ENCODE measurements around the gene CDX2.

The CDX2 gene

GRCh38 chr13:27928353-27928804 lies 40.7 kb downstream of the CDX2 start:
- DNase-seq: no peak

- peak in 1 of 3 donors; percentile 6 for DNase-seq
Measured at GRCh38 chr13:27927444-27928352, 41.4 kb downstream of the CDX2 start.

- DNase-seq: peak in 1 of 3 donors; percentile 6
Measured at GRCh38 chr13:27926644-27927434, 42.3 kb downstream of the CDX2 start.

GRCh38 chr13:27925220-27925991 lies 43.7 kb downstream of the CDX2 start:
- DNase-seq: no peak

GRCh38 chr13:27924529-27925141 lies 44.5 kb downstream of the CDX2 start:
- no peak for DNase-seq

- DNase-seq: peak in 1 of 3 donors; percentile 24
Measured at GRCh38 chr13:27923794-27924528, 45.2 kb downstream of the CDX2 start.

GRCh38 chr13:27922883-27923612 lies 46.1 kb downstream of the CDX2 start:
- peak in 1 of 3 donors; percentile 7 for DNase-seq

- DNase-seq: no peak
Measured at GRCh38 chr13:27921961-27922882, 46.9 kb downstream of the CDX2 start.

- peak in 1 of 3 donors; percentile 5 for DNase-seq
Measured at GRCh38 chr13:27921421-27921960, 47.6 kb downstream of the CDX2 start.

- peak in 1 of 3 donors; percentile 41 for DNase-seq
Measured at GRCh38 chr13:27920677-27921420, 48.3 kb downstream of the CDX2 start.

- peak; percentile 46 to 82 (median 51) for DNase-seq
Measured at GRCh38 chr13:27919934-27920676, 49.0 kb downstream of the CDX2 start, which contains the start of gene PDX1. TSS of gene PDX1 (plus strand) at chr13:27920000. CDS start at chr13:27920139, 139 bp downstream.

GRCh38 chr13:27919659-27919933 lies 49.5 kb downstream of the CDX2 start:
- DNase-seq: no peak

- no peak for DNase-seq
Measured at GRCh38 chr13:27918918-27919658, 50.0 kb downstream of the CDX2 start.

GRCh38 chr13:27918041-27918917 lies 50.8 kb downstream of the CDX2 start:
- no peak for DNase-seq

GRCh38 chr13:27917121-27917947 lies 51.8 kb downstream of the CDX2 start:
- DNase-seq: peak; percentile 29 to 65 (median 48)

Measured in suppressor macrophage treated with lipopolysaccharide for 1 hour (primary cell).